ENCODE data around the gene ANKLE2. TPM values are rescaled to one million over a fixed set of nuclear protein-coding genes. Genes with fewer than 3 reads are reported as not detected.
"Not testable (repeated sequence)": the region's sequence is repeated elsewhere in the genome, so short reads cannot be mapped to it uniquely, and the experiment has no call there.

Gene ANKLE2
- total RNA-seq, 2 experiments from 2014 or later: 102 to 106 TPM

- Mint-ChIP-seq H3K27me3 (ENCODE audit: low read depth) (no peaks in the 10 kb centered on the region), H3K4me3 (no peak overlapping the region), H3K4me1 (ENCODE audit: low read depth) (peaks cover 38% of the 10 kb centered on the region), H3K9me3 (no peaks in the 10 kb centered on the region), H3K27ac (no peak overlapping the region), H3K36me3 (ENCODE audit: low read depth) (peaks cover 36% of the 10 kb centered on the region)
- intact Hi-C loops (cut with micrococcal nuclease): no loop called here
- no peak for DNase-seq
- CTCF ChIA-PET: interaction anchor here (0.8 to 1.5 kb wide), 3 partner anchors 9 to 125 kb away, joined by 3 to 4 read pairs (median 4); no protein-coding TSS in a partner anchor
Observed at GRCh38 chr12:132774646-132775275, 13.1 kb upstream of the ANKLE2 start.

- Mint-ChIP-seq H3K27ac (peak overlapping the region; percentile 70), H3K4me1 (ENCODE audit: low read depth) (peaks cover 44% of the 10 kb centered on the region), H3K27me3 (ENCODE audit: low read depth) (no peaks in the 10 kb centered on the region), H3K4me3 (no peak overlapping the region), H3K36me3 (ENCODE audit: low read depth) (peaks cover 35% of the 10 kb centered on the region), H3K9me3 (no peaks in the 10 kb centered on the region)
- intact Hi-C loops (cut with micrococcal nuclease): no loop called here
- DNase-seq: no peak
- CTCF ChIA-PET: interaction anchor here (1.0 to 1.5 kb wide), 2 partner anchors 9 to 126 kb away, joined by 4 read pairs; no protein-coding TSS in a partner anchor
Observed at GRCh38 chr12:132774159-132774558, 12.5 kb upstream of the ANKLE2 start.

GRCh38 chr12:132773077-132773955, 11.7 kb upstream of the ANKLE2 start:
- DNase-seq: no peak
- Mint-ChIP-seq H3K27me3 (ENCODE audit: low read depth) (no peaks in the 10 kb centered on the region), H3K36me3 (ENCODE audit: low read depth) (peaks cover 40% of the 10 kb centered on the region), H3K4me1 (ENCODE audit: low read depth) (peaks cover 53% of the 10 kb centered on the region), H3K27ac (peak overlapping the region; percentile 70), H3K9me3 (no peaks in the 10 kb centered on the region), H3K4me3 (no peak overlapping the region)
- CTCF ChIA-PET: no interaction called here
- intact Hi-C loops (cut with micrococcal nuclease): no loop called here

- H3K27me3 Mint-ChIP-seq (ENCODE audit: low read depth): no peaks in the 10 kb centered on the region
- CTCF ChIA-PET: no interaction called here
- H3K4me1 Mint-ChIP-seq (ENCODE audit: low read depth): peaks cover 56% of the 10 kb centered on the region
- no peak for DNase-seq
- no peak overlapping the region for H3K4me3 Mint-ChIP-seq
- H3K9me3 Mint-ChIP-seq: no peaks in the 10 kb centered on the region
- H3K36me3 Mint-ChIP-seq (ENCODE audit: low read depth): peaks cover 38% of the 10 kb centered on the region
- intact Hi-C loops (cut with micrococcal nuclease): no loop called here
- H3K27ac Mint-ChIP-seq: no peak overlapping the region
Observed at GRCh38 chr12:132772606-132773005, 11.0 kb upstream of the ANKLE2 start.

GRCh38 chr12:132771126-132771838, 9.7 kb upstream of the ANKLE2 start:
- H3K27ac Mint-ChIP-seq: peak overlapping the region; percentile 80
- CTCF ChIA-PET: no interaction called here
- H3K4me1 Mint-ChIP-seq (ENCODE audit: low read depth): peaks cover 57% of the 10 kb centered on the region
- H3K27me3 Mint-ChIP-seq (ENCODE audit: low read depth): no peaks in the 10 kb centered on the region
- peaks cover 36% of the 10 kb centered on the region for H3K36me3 Mint-ChIP-seq (ENCODE audit: low read depth)
- H3K4me3 Mint-ChIP-seq: peak overlapping the region; percentile 30
- intact Hi-C loops (cut with micrococcal nuclease): loop anchor here (1.0 kb wide), 2 partner anchors 9 to 38 kb away; no protein-coding TSS in a partner anchor
- DNase-seq: peak; percentile 75
- no peaks in the 10 kb centered on the region for H3K9me3 Mint-ChIP-seq

- H3K27ac Mint-ChIP-seq: no peak overlapping the region
- H3K27me3 Mint-ChIP-seq (ENCODE audit: low read depth): no peaks in the 10 kb centered on the region
- H3K4me3 Mint-ChIP-seq: no peak overlapping the region
- intact Hi-C loops (cut with micrococcal nuclease): no loop called here
- CTCF ChIA-PET: interaction anchor here (0.6 to 1.6 kb wide), 2 partner anchors 11 to 81 kb away, joined by 3 to 6 read pairs; no protein-coding TSS in a partner anchor
- H3K4me1 Mint-ChIP-seq (ENCODE audit: low read depth): peaks cover 40% of the 10 kb centered on the region
- no peaks in the 10 kb centered on the region for H3K9me3 Mint-ChIP-seq
- no peak for DNase-seq
- peaks cover 12% of the 10 kb centered on the region for H3K36me3 Mint-ChIP-seq (ENCODE audit: low read depth)
Observed at GRCh38 chr12:132766380-132767085, 4.9 kb upstream of the ANKLE2 start.

GRCh38 chr12:132765361-132765760, 3.7 kb upstream of the ANKLE2 start:
- intact Hi-C loops (cut with micrococcal nuclease): no loop called here
- no peak for DNase-seq
- H3K27me3 Mint-ChIP-seq (ENCODE audit: low read depth): no peaks in the 10 kb centered on the region
- no peak overlapping the region for H3K27ac Mint-ChIP-seq
- H3K9me3 Mint-ChIP-seq: no peaks in the 10 kb centered on the region
- H3K4me3 Mint-ChIP-seq: no peak overlapping the region
- H3K36me3 Mint-ChIP-seq (ENCODE audit: low read depth): peaks cover 16% of the 10 kb centered on the region
- peaks cover 36% of the 10 kb centered on the region for H3K4me1 Mint-ChIP-seq (ENCODE audit: low read depth)
- CTCF ChIA-PET: interaction anchor here (0.6 to 1.5 kb wide), 2 partner anchors 9 to 838 kb away, joined by 3 to 4 read pairs; no protein-coding TSS in a partner anchor

- DNase-seq: no peak
- CTCF ChIA-PET: interaction anchor here (0.7 kb wide), 1 partner anchor 56 kb away, joined by 4 read pairs; no protein-coding TSS in a partner anchor
- Mint-ChIP-seq H3K9me3 (no peaks in the 10 kb centered on the region), H3K27ac (no peak overlapping the region), H3K4me1 (ENCODE audit: low read depth) (peaks cover 36% of the 10 kb centered on the region), H3K36me3 (ENCODE audit: low read depth) (peaks cover 15% of the 10 kb centered on the region), H3K27me3 (ENCODE audit: low read depth) (no peaks in the 10 kb centered on the region), H3K4me3 (no peak overlapping the region)
- intact Hi-C loops (cut with micrococcal nuclease): loop anchor here (5.0 kb wide), 3 partner anchors 193 to 1892 kb away; partner anchors contain the start of genes RAN and ZNF605
Observed at GRCh38 chr12:132764231-132764630, 2.6 kb upstream of the ANKLE2 start.

GRCh38 chr12:132761921-132762583, 420 bp upstream of the ANKLE2 start:
- CTCF ChIA-PET: no interaction called here

GRCh38 chr12:132759359-132759758, 2.3 kb downstream of the ANKLE2 start:
- Mint-ChIP-seq H3K27me3 (ENCODE audit: low read depth) (no peaks in the 10 kb centered on the region), H3K27ac (peak overlapping the region; percentile 99), H3K9me3 (no peaks in the 10 kb centered on the region), H3K36me3 (ENCODE audit: low read depth) (peaks cover 27% of the 10 kb centered on the region), H3K4me3 (peak overlapping the region; percentile 98), H3K4me1 (ENCODE audit: low read depth) (peaks cover 41% of the 10 kb centered on the region)
- intact Hi-C loops (cut with micrococcal nuclease): no loop called here
- DNase-seq: no peak
- CTCF ChIA-PET: no interaction called here

More at GRCh38 chr12:132761921-132762583, 420 bp upstream of the ANKLE2 start:
- H3K36me3 Mint-ChIP-seq (ENCODE audit: low read depth): peaks cover 16% of the 10 kb centered on the region
- peak overlapping the region; percentile 76 for H3K4me3 Mint-ChIP-seq
- no peaks in the 10 kb centered on the region for H3K9me3 Mint-ChIP-seq
- intact Hi-C loops (cut with micrococcal nuclease): loop anchor here (1.0 to 5.0 kb wide), 9 partner anchors 9 to 1890 kb away; partner anchors contain the start of genes CHFR, GOLGA3, RAN and ZNF10
- H3K27me3 Mint-ChIP-seq (ENCODE audit: low read depth): no peaks in the 10 kb centered on the region
- peaks cover 34% of the 10 kb centered on the region for H3K4me1 Mint-ChIP-seq (ENCODE audit: low read depth)
- H3K27ac Mint-ChIP-seq: peak overlapping the region; percentile 89
- DNase-seq: peak; percentile 84

- H3K4me3 Mint-ChIP-seq; H3K9me3 Mint-ChIP-seq; H3K27me3 Mint-ChIP-seq (ENCODE audit: low read depth); DNase-seq; H3K27ac Mint-ChIP-seq; intact Hi-C loops (cut with micrococcal nuclease): not testable (repeated sequence)
- peaks cover 30% of the 10 kb centered on the region for H3K36me3 Mint-ChIP-seq (ENCODE audit: low read depth)
- peaks cover 41% of the 10 kb centered on the region for H3K4me1 Mint-ChIP-seq (ENCODE audit: low read depth)
- CTCF ChIA-PET: interaction anchor here (0.6 kb wide), 1 partner anchor 63 kb away, joined by 7 read pairs; no protein-coding TSS in a partner anchor
Observed at GRCh38 chr12:132758825-132759224, 2.8 kb downstream of the ANKLE2 start.
